ENCODE data around the gene SLC22A23. TPM values are rescaled to one million over a fixed set of nuclear protein-coding genes. Genes with fewer than 3 reads are reported as not detected.

SLC22A23 gene
- total RNA-seq, 1 donor from 2014 or later: 5.7 TPM

GRCh38 chr6:3312604-3313231 is 144.1 kb downstream of the SLC22A23 start:
- Histone ChIP-seq H2AFZ (ENCODE audit: low read depth, low read length) (no peak overlapping the region), H3K27me3 (ENCODE audit: insufficient read depth, low read length) (no peaks in the 10 kb centered on the region), H3K4me1 (ENCODE audit: insufficient read depth, low read length) (no peaks in the 10 kb centered on the region), H3K27ac (ENCODE audit: low read depth, low read length) (no peak overlapping the region), H4K20me1 (ENCODE audit: insufficient read depth, low read length) (no peaks in the 10 kb centered on the region), H3K36me3 (ENCODE audit: insufficient read depth, low read length) (no peaks in the 10 kb centered on the region), H3K9ac (ENCODE audit: low read length) (no peak overlapping the region), H3K79me2 (ENCODE audit: insufficient read depth, low read length) (no peaks in the 10 kb centered on the region), H3K4me2 (ENCODE audit: low read length) (no peak overlapping the region), H3K9me3 (ENCODE audit: insufficient read depth, low read depth, low read length) (no peaks in the 10 kb centered on the region), H3K4me3 (ENCODE audit: insufficient read depth, low read depth, low read length) (no peak overlapping the region)
- Mint-ChIP-seq H3K27me3 (ENCODE audit: low read depth, unreplicated experiment) (peaks cover 18% of the 10 kb centered on the region), H3K4me3 (ENCODE audit: unreplicated experiment) (no peak overlapping the region), H3K4me1 (ENCODE audit: low read depth, unreplicated experiment) (no peaks in the 10 kb centered on the region), H3K9me3 (ENCODE audit: unreplicated experiment) (peaks cover 2% of the 10 kb centered on the region), H3K27ac (ENCODE audit: unreplicated experiment) (no peak overlapping the region), H3K36me3 (ENCODE audit: low read depth, unreplicated experiment) (no peaks in the 10 kb centered on the region)
- FAIRE-seq (no peak), DNase-seq (ENCODE audit: low read depth) (no peak)
- TF ChIP-seq EZH2 (IDR thresholded peaks at IDR 0.05; ENCODE audit: insufficient read depth, low read length) (no peak), CTCF (IDR thresholded peaks at IDR 0.05; ENCODE audit: insufficient read depth, low read depth, low read length) (no peak)

- Histone ChIP-seq H3K27me3 (ENCODE audit: insufficient read depth, low read length) (no peaks in the 10 kb centered on the region), H3K4me3 (ENCODE audit: insufficient read depth, low read depth, low read length) (no peak overlapping the region), H3K4me1 (ENCODE audit: insufficient read depth, low read length) (no peaks in the 10 kb centered on the region), H3K9ac (ENCODE audit: low read length) (no peak overlapping the region), H3K4me2 (ENCODE audit: low read length) (no peak overlapping the region), H3K79me2 (ENCODE audit: insufficient read depth, low read length) (no peaks in the 10 kb centered on the region), H3K36me3 (ENCODE audit: insufficient read depth, low read length) (no peaks in the 10 kb centered on the region), H3K27ac (ENCODE audit: low read depth, low read length) (no peak overlapping the region), H3K9me3 (ENCODE audit: insufficient read depth, low read depth, low read length) (no peaks in the 10 kb centered on the region), H4K20me1 (ENCODE audit: insufficient read depth, low read length) (no peaks in the 10 kb centered on the region), H2AFZ (ENCODE audit: low read depth, low read length) (no peak overlapping the region)
- no peak for DNase-seq (ENCODE audit: low read depth)
- TF ChIP-seq EZH2 (IDR thresholded peaks at IDR 0.05; ENCODE audit: insufficient read depth, low read length) (no peak), CTCF (IDR thresholded peaks at IDR 0.05; ENCODE audit: insufficient read depth, low read depth, low read length) (no peak)
- H3K27me3 Mint-ChIP-seq (ENCODE audit: low read depth, unreplicated experiment): peaks cover 12% of the 10 kb centered on the region
- H3K36me3 Mint-ChIP-seq (ENCODE audit: low read depth, unreplicated experiment): no peaks in the 10 kb centered on the region
- H3K4me3 Mint-ChIP-seq (ENCODE audit: unreplicated experiment): no peak overlapping the region
- H3K4me1 Mint-ChIP-seq (ENCODE audit: low read depth, unreplicated experiment): no peaks in the 10 kb centered on the region
- no peak for FAIRE-seq
- H3K9me3 Mint-ChIP-seq (ENCODE audit: unreplicated experiment): peaks cover 2% of the 10 kb centered on the region
- H3K27ac Mint-ChIP-seq (ENCODE audit: unreplicated experiment): no peak overlapping the region
Observed at GRCh38 chr6:3311826-3312225, 145.0 kb downstream of the SLC22A23 start.

GRCh38 chr6:3310703-3311102 is 146.1 kb downstream of the SLC22A23 start:
- H2AFZ ChIP-seq (ENCODE audit: low read depth, low read length): no peak overlapping the region
- Mint-ChIP-seq H3K9me3 (ENCODE audit: unreplicated experiment) (peaks cover 9% of the 10 kb centered on the region), H3K27me3 (ENCODE audit: low read depth, unreplicated experiment) (peaks cover 6% of the 10 kb centered on the region), H3K4me3 (ENCODE audit: unreplicated experiment) (no peak overlapping the region), H3K36me3 (ENCODE audit: low read depth, unreplicated experiment) (peaks cover 2% of the 10 kb centered on the region), H3K27ac (ENCODE audit: unreplicated experiment) (no peak overlapping the region), H3K4me1 (ENCODE audit: low read depth, unreplicated experiment) (no peaks in the 10 kb centered on the region)
- DNase-seq (ENCODE audit: low read depth): no peak
- no peak overlapping the region for H3K27ac ChIP-seq (ENCODE audit: low read depth, low read length)
- H3K27me3 ChIP-seq (ENCODE audit: insufficient read depth, low read length): no peaks in the 10 kb centered on the region
- no peaks in the 10 kb centered on the region for H3K4me1 ChIP-seq (ENCODE audit: insufficient read depth, low read length)
- no peaks in the 10 kb centered on the region for H4K20me1 ChIP-seq (ENCODE audit: insufficient read depth, low read length)
- H3K4me2 ChIP-seq (ENCODE audit: low read length): no peak overlapping the region
- FAIRE-seq: no peak
- H3K36me3 ChIP-seq (ENCODE audit: insufficient read depth, low read length): no peaks in the 10 kb centered on the region
- TF ChIP-seq CTCF (IDR thresholded peaks at IDR 0.05; ENCODE audit: insufficient read depth, low read depth, low read length): no peak
- no peak for TF ChIP-seq EZH2 (IDR thresholded peaks at IDR 0.05; ENCODE audit: insufficient read depth, low read length)
- no peak overlapping the region for H3K9ac ChIP-seq (ENCODE audit: low read length)
- no peak overlapping the region for H3K4me3 ChIP-seq (ENCODE audit: insufficient read depth, low read depth, low read length)
- H3K79me2 ChIP-seq (ENCODE audit: insufficient read depth, low read length): no peaks in the 10 kb centered on the region
- H3K9me3 ChIP-seq (ENCODE audit: insufficient read depth, low read depth, low read length): peaks cover 3% of the 10 kb centered on the region
